ENCODE results near the gene LNX1.

GRCh38 chr4:53601251-53601764, 10.0 kb upstream of the LNX1 start:
- no peak for TF ChIP-seq EZH2 (IDR thresholded peaks at IDR 0.05; ENCODE audit: low read length, missing control alignments)
- TF ChIP-seq CTCF (conservative IDR thresholded peaks at IDR 0.05 in 1 of 2, IDR thresholded peaks at IDR 0.05 in 1 of 2; ENCODE audit: low read depth in 1 of 2, low read length in 2 of 2), result peak; percentile 12 to 32

Data from fibroblast of lung (primary cell).